Measurements from ENCODE around the gene THBS1.

THBS1 gene

GRCh38 chr15:39555885-39556284, 25.0 kb upstream of the THBS1 start:
- H3K4me3 Mint-ChIP-seq, result no peak overlapping the region
- H3K36me3 Mint-ChIP-seq, result no peaks in the 10 kb centered on the region
- H3K9me3 Mint-ChIP-seq, result no peaks in the 10 kb centered on the region

DNA sequence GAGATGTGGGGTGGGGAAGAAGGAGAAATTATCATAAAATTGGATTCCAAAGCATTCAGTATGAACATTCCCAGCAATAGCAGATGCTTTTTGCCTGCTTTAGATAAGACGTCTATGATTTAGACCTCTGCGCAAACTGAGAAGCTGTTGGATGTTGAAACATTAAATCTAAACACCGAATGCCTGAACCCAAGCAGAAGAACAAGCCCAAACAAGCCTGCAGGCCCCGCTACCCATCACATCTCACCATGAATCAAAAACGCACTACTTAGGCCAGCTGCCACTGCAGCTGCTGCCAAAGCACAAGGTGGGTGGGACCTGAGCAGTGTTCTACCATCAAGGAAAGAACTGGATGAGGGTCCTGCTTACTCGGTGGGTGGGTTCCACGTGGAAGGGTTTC, 24.4 kb upstream of the THBS1 start:
- H3K27me3 Mint-ChIP-seq, result peaks cover 40% of the 10 kb centered on the region
- no peak overlapping the region for H3K27ac Mint-ChIP-seq
- no peak overlapping the region for H3K4me3 Mint-ChIP-seq
- H3K4me1 Mint-ChIP-seq, result no peaks in the 10 kb centered on the region
- no peaks in the 10 kb centered on the region for H3K9me3 Mint-ChIP-seq
- ATAC-seq, result no peak
- H3K36me3 Mint-ChIP-seq, result no peaks in the 10 kb centered on the region

More at GRCh38 chr15:39555885-39556284, 25.0 kb upstream of the THBS1 start:
- H3K27me3 Mint-ChIP-seq, result peaks cover 45% of the 10 kb centered on the region
- H3K4me1 Mint-ChIP-seq, result no peaks in the 10 kb centered on the region
- no peak for ATAC-seq
- H3K27ac Mint-ChIP-seq, result no peak overlapping the region

- H3K4me3 Mint-ChIP-seq, result no peak overlapping the region
- H3K27me3 Mint-ChIP-seq, result peaks cover 31% of the 10 kb centered on the region
- no peaks in the 10 kb centered on the region for H3K36me3 Mint-ChIP-seq
- H3K9me3 Mint-ChIP-seq, result no peaks in the 10 kb centered on the region
- H3K27ac Mint-ChIP-seq, result no peak overlapping the region
- no peaks in the 10 kb centered on the region for H3K4me1 Mint-ChIP-seq
- no peak for ATAC-seq
Observed at GRCh38 chr15:39558421-39558820, 22.5 kb upstream of the THBS1 start.

GRCh38 chr15:39564972-39565665, 15.8 kb upstream of the THBS1 start:
- no peaks in the 10 kb centered on the region for H3K4me1 Mint-ChIP-seq
- no peaks in the 10 kb centered on the region for H3K36me3 Mint-ChIP-seq
- no peak for ATAC-seq
- no peak overlapping the region for H3K4me3 Mint-ChIP-seq
- H3K27ac Mint-ChIP-seq, result no peak overlapping the region
- H3K9me3 Mint-ChIP-seq, result no peaks in the 10 kb centered on the region
- H3K27me3 Mint-ChIP-seq, result peaks cover 8% of the 10 kb centered on the region

DNA sequence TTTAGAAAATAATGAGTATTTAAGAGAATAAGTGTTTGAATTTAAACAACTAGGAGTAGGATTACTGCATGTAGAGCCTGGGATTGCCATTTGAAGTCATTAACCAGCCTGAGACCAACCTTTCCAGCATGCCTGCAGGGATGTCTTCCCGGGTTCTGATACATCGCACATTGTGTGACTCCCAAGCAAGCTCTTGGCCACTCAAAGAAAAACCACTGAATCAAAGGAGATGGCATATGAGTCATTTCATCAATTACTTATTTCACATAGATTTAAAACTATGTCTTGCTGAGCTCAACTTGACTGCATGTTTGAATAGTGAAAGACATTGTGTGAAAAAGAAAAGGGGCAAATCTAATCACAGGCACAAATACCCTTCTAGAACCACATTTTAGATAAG, 15.0 kb upstream of the THBS1 start:
- Mint-ChIP-seq H3K27ac (no peak overlapping the region), H3K9me3 (no peaks in the 10 kb centered on the region), H3K36me3 (no peaks in the 10 kb centered on the region), H3K27me3 (peaks cover under 1% of the 10 kb centered on the region), H3K4me1 (no peaks in the 10 kb centered on the region), H3K4me3 (no peak overlapping the region)
- no peak for ATAC-seq

- Mint-ChIP-seq H3K27me3 (peaks cover 25% of the 10 kb centered on the region), H3K4me1 (no peaks in the 10 kb centered on the region), H3K9me3 (no peaks in the 10 kb centered on the region), H3K27ac (no peak overlapping the region), H3K36me3 (no peaks in the 10 kb centered on the region), H3K4me3 (no peak overlapping the region)
- ATAC-seq, result no peak
Observed at GRCh38 chr15:39573287-39573686, 7.6 kb upstream of the THBS1 start.

- H3K4me3 Mint-ChIP-seq, result no peak overlapping the region
- no peaks in the 10 kb centered on the region for H3K9me3 Mint-ChIP-seq
- H3K27ac Mint-ChIP-seq, result no peak overlapping the region
- H3K27me3 Mint-ChIP-seq, result peaks cover 28% of the 10 kb centered on the region
- no peaks in the 10 kb centered on the region for H3K4me1 Mint-ChIP-seq
- H3K36me3 Mint-ChIP-seq, result no peaks in the 10 kb centered on the region
- ATAC-seq, result no peak
Observed at GRCh38 chr15:39573844-39574243, 7.0 kb upstream of the THBS1 start.

- no peak for ATAC-seq
- no peak overlapping the region for H3K27ac Mint-ChIP-seq
- H3K27me3 Mint-ChIP-seq, result peaks cover 34% of the 10 kb centered on the region
- H3K36me3 Mint-ChIP-seq, result no peaks in the 10 kb centered on the region
- H3K9me3 Mint-ChIP-seq, result no peaks in the 10 kb centered on the region
- H3K4me3 Mint-ChIP-seq, result no peak overlapping the region
- no peaks in the 10 kb centered on the region for H3K4me1 Mint-ChIP-seq
Observed at GRCh38 chr15:39574427-39574826, 6.5 kb upstream of the THBS1 start.

DNA sequence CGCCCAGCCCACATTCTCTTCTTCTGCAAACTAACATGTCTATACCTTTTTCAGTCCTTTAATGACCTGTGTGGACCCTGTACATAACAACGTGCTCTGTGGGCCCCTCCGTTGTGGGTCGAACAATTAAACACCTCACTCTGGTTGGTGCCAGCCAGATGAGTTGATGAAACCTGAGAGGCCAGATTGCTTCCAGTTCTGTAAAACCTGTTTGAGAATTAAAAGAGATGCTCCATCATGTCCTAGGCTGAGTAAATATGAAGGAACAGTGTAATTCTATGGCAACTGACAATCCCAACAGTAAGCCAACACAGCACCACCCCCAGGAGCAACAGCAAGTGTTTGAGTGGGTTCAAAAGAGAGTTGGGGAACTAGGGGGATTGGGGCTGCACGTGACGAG, 5.7 kb upstream of the THBS1 start:
- H3K27ac Mint-ChIP-seq, result no peak overlapping the region
- no peaks in the 10 kb centered on the region for H3K36me3 Mint-ChIP-seq
- H3K4me1 Mint-ChIP-seq, result peaks cover 6% of the 10 kb centered on the region
- H3K27me3 Mint-ChIP-seq, result peaks cover 41% of the 10 kb centered on the region
- ATAC-seq, result no peak
- H3K9me3 Mint-ChIP-seq, result no peaks in the 10 kb centered on the region
- H3K4me3 Mint-ChIP-seq, result no peak overlapping the region

DNA sequence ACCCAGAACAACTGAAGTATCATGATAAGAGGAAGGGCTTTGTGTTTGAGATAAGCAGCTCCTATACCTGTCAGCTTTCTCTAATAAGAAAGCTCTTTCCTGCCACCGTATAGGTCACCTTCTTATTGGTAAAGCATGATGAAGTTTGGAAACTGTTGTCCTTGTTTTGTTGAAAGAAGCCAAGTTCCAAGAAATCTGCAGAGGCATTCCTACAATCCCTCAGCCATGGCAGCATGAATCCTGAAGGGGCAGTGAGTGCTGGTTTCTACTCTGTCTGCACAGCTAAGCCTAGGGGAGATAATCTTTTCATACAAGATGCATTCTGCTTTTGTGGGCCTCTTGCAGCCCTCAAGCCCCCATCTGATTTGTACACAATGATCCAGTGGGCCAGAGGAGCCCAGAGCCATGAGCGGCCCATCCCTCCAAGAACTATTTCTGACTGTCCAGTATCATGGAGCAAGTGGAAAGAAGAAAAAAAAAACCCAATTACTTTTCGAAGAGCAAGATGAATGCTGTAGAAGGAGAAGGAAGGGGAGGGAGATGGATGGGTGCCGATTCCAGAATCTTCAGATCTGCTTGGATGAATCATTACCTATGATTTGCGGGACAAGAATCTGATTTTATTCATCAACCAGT, 1.9 kb upstream of the THBS1 start:
- Mint-ChIP-seq H3K27me3 (peaks cover 54% of the 10 kb centered on the region), H3K27ac (no peak overlapping the region), H3K4me3 (no peak overlapping the region), H3K9me3 (no peaks in the 10 kb centered on the region), H3K4me1 (peaks cover 13% of the 10 kb centered on the region), H3K36me3 (no peaks in the 10 kb centered on the region)
- ATAC-seq, result no peak

DNA sequence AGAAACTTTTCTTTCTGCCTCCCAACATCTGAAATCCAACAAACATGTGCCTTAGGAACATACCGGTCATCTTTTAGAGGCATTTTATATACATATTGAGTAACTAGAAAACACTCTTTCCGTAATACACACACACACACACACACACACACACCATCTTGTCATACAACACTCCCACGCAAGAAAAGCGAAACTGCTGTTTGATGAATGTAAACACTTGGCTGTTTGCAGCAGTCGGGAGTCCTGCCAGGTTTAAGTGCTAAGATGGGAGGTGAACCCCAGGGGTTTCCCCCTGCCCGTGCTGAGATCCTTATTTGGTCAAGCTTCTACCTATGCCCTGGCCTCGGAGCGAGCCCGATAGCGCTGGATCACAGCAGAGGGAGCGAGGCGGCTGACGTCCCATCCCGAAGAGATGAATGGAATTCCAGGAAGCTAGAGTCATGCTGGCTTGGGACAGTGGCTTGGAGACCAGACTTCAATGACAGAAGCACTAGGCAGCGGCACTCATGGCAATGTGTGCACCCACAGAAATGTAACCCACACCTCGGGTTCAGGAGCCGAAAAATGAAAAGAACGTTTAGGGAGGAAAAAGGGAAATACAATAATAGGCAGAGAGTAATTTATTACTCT, 1.3 kb upstream of the THBS1 start:
- H3K4me3 Mint-ChIP-seq, result no peak overlapping the region
- peaks cover 13% of the 10 kb centered on the region for H3K4me1 Mint-ChIP-seq
- H3K27ac Mint-ChIP-seq, result no peak overlapping the region
- H3K36me3 Mint-ChIP-seq, result no peaks in the 10 kb centered on the region
- ATAC-seq, result no peak
- H3K27me3 Mint-ChIP-seq, result peaks cover 53% of the 10 kb centered on the region
- H3K9me3 Mint-ChIP-seq, result no peaks in the 10 kb centered on the region

DNA sequence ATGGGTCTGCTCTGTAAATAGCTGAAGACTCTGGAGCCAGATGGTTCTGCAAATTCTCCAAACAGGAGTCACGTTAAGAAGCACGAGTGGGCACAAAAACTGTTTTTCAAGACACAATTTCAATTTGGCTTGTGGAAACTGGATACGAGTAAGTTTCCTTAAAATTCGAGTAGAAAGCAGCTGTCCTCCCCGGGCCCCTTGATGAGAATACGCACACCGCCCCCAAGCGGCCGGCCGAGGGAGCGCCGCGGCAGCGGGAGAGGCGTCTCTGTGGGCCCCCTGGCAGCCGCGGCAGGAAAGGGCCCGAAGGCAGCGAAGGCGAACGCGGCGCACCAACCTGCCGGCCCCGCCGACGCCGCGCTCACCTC, 778 bp upstream of the THBS1 start:
- ATAC-seq, result peak; percentile 39
- Mint-ChIP-seq H3K27ac (no peak overlapping the region), H3K9me3 (no peaks in the 10 kb centered on the region), H3K4me1 (peaks cover 13% of the 10 kb centered on the region), H3K36me3 (no peaks in the 10 kb centered on the region), H3K27me3 (peaks cover 53% of the 10 kb centered on the region), H3K4me3 (no peak overlapping the region)

DNA sequence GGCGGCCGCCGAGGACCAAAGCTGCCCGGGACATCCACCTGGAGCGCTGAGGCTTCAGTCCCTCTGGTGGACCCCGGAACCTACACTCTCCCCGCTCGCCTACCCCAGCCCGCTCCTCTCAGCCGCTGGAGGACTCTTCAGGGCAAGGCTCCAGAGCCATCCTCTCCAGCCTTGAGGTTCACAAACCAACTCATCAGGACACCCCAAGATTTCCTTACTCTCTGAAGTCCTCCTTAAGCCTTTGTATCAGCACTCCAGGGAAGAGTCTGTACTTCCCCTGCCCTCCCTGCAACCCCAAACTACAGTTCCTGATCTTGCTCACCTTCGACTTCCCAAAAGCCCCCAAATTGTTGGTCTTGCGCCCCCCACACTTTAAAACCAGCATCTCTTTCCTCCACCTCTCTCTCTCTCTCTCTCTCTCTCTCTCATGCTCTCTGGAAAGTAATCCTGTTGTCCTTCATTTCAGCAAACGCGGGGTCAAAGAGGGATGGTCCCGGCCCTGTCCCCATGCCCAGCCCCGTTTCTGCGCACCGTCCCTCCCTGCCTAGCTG, 438 bp downstream of the THBS1 start:
- no peaks in the 10 kb centered on the region for H3K9me3 Mint-ChIP-seq
- no peak overlapping the region for H3K27ac Mint-ChIP-seq
- peaks cover 13% of the 10 kb centered on the region for H3K4me1 Mint-ChIP-seq
- ATAC-seq, result no peak
- H3K4me3 Mint-ChIP-seq, result peak overlapping the region; percentile 29
- H3K27me3 Mint-ChIP-seq, result peaks cover 48% of the 10 kb centered on the region
- H3K36me3 Mint-ChIP-seq, result no peaks in the 10 kb centered on the region

DNA sequence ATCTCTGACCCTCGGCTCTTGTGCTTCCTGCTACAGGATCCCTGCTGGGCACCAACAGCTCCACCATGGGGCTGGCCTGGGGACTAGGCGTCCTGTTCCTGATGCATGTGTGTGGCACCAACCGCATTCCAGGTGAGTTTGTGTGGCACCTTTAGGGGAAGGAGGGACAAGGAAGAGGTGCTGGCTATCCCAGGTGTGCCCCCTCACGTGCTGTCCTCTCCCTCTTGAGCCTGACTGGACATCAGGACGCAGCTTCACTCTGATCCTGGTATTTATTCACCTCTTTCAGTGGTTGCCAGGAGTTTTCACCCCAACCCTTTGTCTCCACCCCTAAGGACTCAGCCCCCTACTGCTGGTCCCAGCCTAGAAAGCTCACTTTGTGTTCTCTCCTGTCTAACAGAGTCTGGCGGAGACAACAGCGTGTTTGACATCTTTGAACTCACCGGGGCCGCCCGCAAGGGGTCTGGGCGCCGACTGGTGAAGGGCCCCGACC, 960 bp downstream of the THBS1 start:
- Mint-ChIP-seq H3K27ac (no peak overlapping the region), H3K27me3 (peaks cover 43% of the 10 kb centered on the region), H3K36me3 (no peaks in the 10 kb centered on the region), H3K9me3 (no peaks in the 10 kb centered on the region), H3K4me1 (peaks cover 13% of the 10 kb centered on the region), H3K4me3 (peak overlapping the region; percentile 29)
- no peak for ATAC-seq

DNA sequence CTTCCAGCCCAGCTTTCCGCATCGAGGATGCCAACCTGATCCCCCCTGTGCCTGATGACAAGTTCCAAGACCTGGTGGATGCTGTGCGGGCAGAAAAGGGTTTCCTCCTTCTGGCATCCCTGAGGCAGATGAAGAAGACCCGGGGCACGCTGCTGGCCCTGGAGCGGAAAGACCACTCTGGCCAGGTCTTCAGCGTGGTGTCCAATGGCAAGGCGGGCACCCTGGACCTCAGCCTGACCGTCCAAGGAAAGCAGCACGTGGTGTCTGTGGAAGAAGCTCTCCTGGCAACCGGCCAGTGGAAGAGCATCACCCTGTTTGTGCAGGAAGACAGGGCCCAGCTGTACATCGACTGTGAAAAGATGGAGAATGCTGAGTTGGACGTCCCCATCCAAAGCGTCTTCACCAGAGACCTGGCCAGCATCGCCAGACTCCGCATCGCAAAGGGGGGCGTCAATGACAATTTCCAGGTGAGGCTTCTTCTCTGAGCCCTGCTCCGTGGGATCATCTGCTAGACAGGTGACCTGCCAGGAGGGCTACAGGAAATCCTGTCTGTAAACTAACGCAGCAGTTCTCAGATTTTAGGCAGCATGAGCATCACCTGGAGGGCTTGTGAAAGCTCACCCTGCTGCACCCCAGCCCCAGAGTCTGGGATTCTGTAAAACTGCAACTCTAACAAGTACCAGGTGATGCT, 1.6 kb downstream of the THBS1 start:
- Mint-ChIP-seq H3K27ac (no peak overlapping the region), H3K27me3 (peaks cover 39% of the 10 kb centered on the region)
- ATAC-seq, result no peak

More for the DNA sequence above, 1.6 kb downstream of the THBS1 start:
- Mint-ChIP-seq H3K36me3 (no peaks in the 10 kb centered on the region), H3K4me1 (peaks cover 13% of the 10 kb centered on the region), H3K4me3 (no peak overlapping the region), H3K9me3 (no peaks in the 10 kb centered on the region)
